ENCODE results near the gene RBL2. TPM values are rescaled to one million over a fixed set of nuclear protein-coding genes. Genes with fewer than 3 reads are reported as not detected.

The RBL2 gene
- total and polyA plus RNA-seq, 2 of the 13 experiments (the other 11 are each of a cell fraction or from before 2014, with no cell fraction given), result 41.2 to 60.9 TPM

- no peak for TF ChIP-seq ZNF318 (CRISPR knock-in tag; IDR thresholded peaks at IDR 0.05)
- peak; percentile 34; the same call in 1 of the 2 replicates for TF ChIP-seq ZNF839 (CRISPR knock-in tag; IDR thresholded peaks at IDR 0.05; ENCODE audit: borderline replicate concordance)
- no peak for TF ChIP-seq ZFX (CRISPR knock-in tag; IDR thresholded peaks at IDR 0.05; ENCODE audit: low read depth)
- no peak; the same call in 1 of the 2 replicates for TF ChIP-seq REPIN1 (CRISPR knock-in tag; IDR thresholded peaks at IDR 0.05; ENCODE audit: borderline replicate concordance, low read depth)
- TF ChIP-seq ETV6 (CRISPR knock-in tag; conservative IDR thresholded peaks at IDR 0.05), result no peak
- TF ChIP-seq ZNF577 (CRISPR knock-in tag; IDR thresholded peaks at IDR 0.05; ENCODE audit: borderline replicate concordance, low read depth), result no peak
- TF ChIP-seq ZNF354B (CRISPR knock-in tag; IDR thresholded peaks at IDR 0.05), result 0 out of 2 replicates have a peak, but pooled peaks have one; percentile 45
- no peak for TF ChIP-seq ZNF432 (CRISPR knock-in tag; IDR thresholded peaks at IDR 0.05; ENCODE audit: borderline replicate concordance)
- TF ChIP-seq CHD4 (IDR thresholded peaks at IDR 0.05; ENCODE audit: borderline replicate concordance, low read length), result no peak
- no peak for TF ChIP-seq CENPT (CRISPR knock-in tag; IDR thresholded peaks at IDR 0.05; ENCODE audit: low read depth)
- TF ChIP-seq ATF2 (CRISPR knock-in tag; IDR thresholded peaks at IDR 0.05), result no peak
- no peak; the same call in 1 of the 2 replicates for TF ChIP-seq REXO4 (CRISPR knock-in tag; IDR thresholded peaks at IDR 0.05; ENCODE audit: borderline replicate concordance)
- no peak for TF ChIP-seq FOXA1 (IDR thresholded peaks at IDR 0.05)
- TF ChIP-seq FOXA1 (CRISPR knock-in tag; IDR thresholded peaks at IDR 0.05), result no peak
- TF ChIP-seq MTA3 (CRISPR knock-in tag; IDR thresholded peaks at IDR 0.05), result no peak
- TF ChIP-seq EHMT2 (IDR thresholded peaks at IDR 0.05; ENCODE audit: borderline replicate concordance, low read depth, low read length), result no peak
- 0 out of 2 replicates have a peak, but pooled peaks have one; percentile 40 for TF ChIP-seq TBX3 (IDR thresholded peaks at IDR 0.05; ENCODE audit: borderline replicate concordance)
- no peak for TF ChIP-seq MEIS1 (CRISPR knock-in tag; IDR thresholded peaks at IDR 0.05; ENCODE audit: borderline replicate concordance)
These were observed 906 bp downstream of the RBL2 start (continued) for GRCh38 chr16:53435066-53435688.

Data from HepG2 (cell line).